Kidney epithelial cell (primary cell): ENCODE results near the gene LRCH3. TPM values are rescaled to one million over a fixed set of nuclear protein-coding genes. Genes with fewer than 3 reads are reported as not detected.
A peak's percentile ranks its signal among the peaks of the same experiment; 100 is the strongest.

Source experiments
- DNase-seq: peaks from one replicate; pipeline ENCODE4 v3.0.0-alpha.2; 2010; ENCODE audit warnings: low read depth
- H3K27me3 ChIP-seq: 2 replicates; pipeline ENCODE4 v1.6.0; 2011; ENCODE audit warnings: low read length; ENCODE audit not compliant: control insufficient read depth, insufficient read depth
- H3K36me3 ChIP-seq: 2 replicates; pipeline ENCODE4 v1.5.1; 2011; ENCODE audit warnings: low read length; ENCODE audit not compliant: control insufficient read depth, insufficient read depth
- H3K4me3 ChIP-seq: 2 replicates; pipeline ENCODE4 v1.5.1; 2011; ENCODE audit warnings: low read depth, mild to moderate bottlenecking, control low read depth, low read length
- CTCF ChIP-seq: IDR thresholded peaks from 2 replicates; pipeline ENCODE4 v1.5.1; 2011; ENCODE audit warnings: mild to moderate bottlenecking, moderate library complexity, low read length, control low read depth, inconsistent platforms; ENCODE audit not compliant: insufficient read depth, poor library complexity, severe bottlenecking
- total RNA-seq: library from RNA; depleted of rRNA; stranded (reverse); fragments of >200 nt; gene quantifications from 2 replicates; pipeline ENCODE4 v1.2.3, GENCODE V29; 2015

LRCH3 gene
- total RNA-seq, 1 donor from 2014 or later, result 22.8 TPM

GRCh38 chr3:197749601-197750395, 41.3 kb upstream of the LRCH3 start, which contains the start of gene FYTTD1:
TSS of gene FYTTD1 (plus strand) at chr3:197749883. CDS start at chr3:197749972, 89 bp downstream.
- peak; percentile 29 for DNase-seq

GRCh38 chr3:197750396-197750831, 40.6 kb upstream of the LRCH3 start:
- no peak for TF ChIP-seq CTCF

More at GRCh38 chr3:197749601-197750395, 41.3 kb upstream of the LRCH3 start, which contains the start of gene FYTTD1:
- no peaks in the 10 kb centered on the region for H3K27me3 ChIP-seq
- H3K36me3 ChIP-seq, result no peaks in the 10 kb centered on the region
- H3K4me3 ChIP-seq, result peak within 1 kb of the TSS; percentile 86
- TF ChIP-seq CTCF, result peak; percentile 12

GRCh38 chr3:197750858-197751737, 40.0 kb upstream of the LRCH3 start:
- DNase-seq, result no peak

More at GRCh38 chr3:197750396-197750831, 40.6 kb upstream of the LRCH3 start:
- Histone ChIP-seq H3K36me3 (no peaks in the 10 kb centered on the region), H3K27me3 (no peaks in the 10 kb centered on the region), H3K4me3 (peak overlapping the region; percentile 86)
- DNase-seq, result no peak

GRCh38 chr3:197752107-197752506, 38.9 kb upstream of the LRCH3 start:
- no peak overlapping the region for H3K4me3 ChIP-seq
- H3K36me3 ChIP-seq, result no peaks in the 10 kb centered on the region
- no peak for TF ChIP-seq CTCF
- no peak for DNase-seq
- no peaks in the 10 kb centered on the region for H3K27me3 ChIP-seq

More at GRCh38 chr3:197750858-197751737, 40.0 kb upstream of the LRCH3 start:
- Histone ChIP-seq H3K27me3 (no peaks in the 10 kb centered on the region), H3K36me3 (no peaks in the 10 kb centered on the region), H3K4me3 (peak overlapping the region; percentile 86)
- no peak for TF ChIP-seq CTCF

GRCh38 chr3:197753263-197753662, 37.8 kb upstream of the LRCH3 start:
- H3K4me3 ChIP-seq, result no peak overlapping the region
- H3K36me3 ChIP-seq, result no peaks in the 10 kb centered on the region
- no peak for TF ChIP-seq CTCF
- H3K27me3 ChIP-seq, result no peaks in the 10 kb centered on the region
- DNase-seq, result no peak
